ENCODE data around the gene CEBPA.

CEBPA gene

GRCh38 chr19:33252418-33252962 is 49.8 kb downstream of the CEBPA start:
- Mint-ChIP-seq H3K27ac (no peak overlapping the region), H3K36me3 (ENCODE audit: low read depth) (no peaks in the 10 kb centered on the region), H3K4me1 (ENCODE audit: low read depth) (no peaks in the 10 kb centered on the region), H3K27me3 (peaks cover 6% of the 10 kb centered on the region), H3K4me3 (no peak overlapping the region), H3K9me3 (no peaks in the 10 kb centered on the region)
- no peak for DNase-seq

- H3K4me1 Mint-ChIP-seq (ENCODE audit: low read depth) = no peaks in the 10 kb centered on the region
- H3K27ac Mint-ChIP-seq = no peak overlapping the region
- no peaks in the 10 kb centered on the region for H3K9me3 Mint-ChIP-seq
- H3K27me3 Mint-ChIP-seq = peaks cover 6% of the 10 kb centered on the region
- DNase-seq = no peak
- H3K36me3 Mint-ChIP-seq (ENCODE audit: low read depth) = no peaks in the 10 kb centered on the region
- H3K4me3 Mint-ChIP-seq = no peak overlapping the region
Observed at GRCh38 chr19:33251526-33252090, 50.7 kb downstream of the CEBPA start.

- Mint-ChIP-seq H3K27me3 (peaks cover 6% of the 10 kb centered on the region), H3K4me3 (no peak overlapping the region), H3K9me3 (peaks cover 2% of the 10 kb centered on the region), H3K4me1 (ENCODE audit: low read depth) (no peaks in the 10 kb centered on the region), H3K27ac (no peak overlapping the region), H3K36me3 (ENCODE audit: low read depth) (no peaks in the 10 kb centered on the region)
- no peak for DNase-seq
Observed at GRCh38 chr19:33251076-33251475, 51.3 kb downstream of the CEBPA start.

GRCh38 chr19:33250500-33250899 is 51.8 kb downstream of the CEBPA start:
- DNase-seq = no peak
- H3K9me3 Mint-ChIP-seq = peaks cover 5% of the 10 kb centered on the region
- no peaks in the 10 kb centered on the region for H3K4me1 Mint-ChIP-seq (ENCODE audit: low read depth)
- H3K27ac Mint-ChIP-seq = no peak overlapping the region
- H3K27me3 Mint-ChIP-seq = peaks cover 3% of the 10 kb centered on the region
- H3K36me3 Mint-ChIP-seq (ENCODE audit: low read depth) = no peaks in the 10 kb centered on the region
- no peak overlapping the region for H3K4me3 Mint-ChIP-seq
